ENCODE results near the gene KDM4B.

DNA sequence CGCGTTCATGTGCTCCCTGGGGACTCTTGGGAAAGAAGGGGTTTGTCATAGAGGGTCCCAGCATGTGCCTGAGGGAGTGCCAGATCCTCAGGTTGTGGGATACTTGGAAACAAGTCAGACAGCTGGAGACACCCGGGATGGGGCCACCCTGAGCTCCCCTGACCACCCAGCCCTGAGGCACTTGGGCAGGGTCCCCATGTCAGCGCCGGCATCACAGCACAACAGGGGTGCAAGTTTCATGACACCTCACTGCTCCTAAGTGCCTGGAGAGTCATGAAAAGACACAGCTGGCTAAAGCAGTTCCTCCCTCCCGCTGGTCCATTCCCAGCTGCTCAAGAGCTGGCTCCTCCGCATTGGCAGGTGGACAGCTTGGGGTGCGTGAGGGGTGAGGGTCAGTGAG, 102.7 kb downstream of the KDM4B start:
- TF ChIP-seq, protein P1, sequence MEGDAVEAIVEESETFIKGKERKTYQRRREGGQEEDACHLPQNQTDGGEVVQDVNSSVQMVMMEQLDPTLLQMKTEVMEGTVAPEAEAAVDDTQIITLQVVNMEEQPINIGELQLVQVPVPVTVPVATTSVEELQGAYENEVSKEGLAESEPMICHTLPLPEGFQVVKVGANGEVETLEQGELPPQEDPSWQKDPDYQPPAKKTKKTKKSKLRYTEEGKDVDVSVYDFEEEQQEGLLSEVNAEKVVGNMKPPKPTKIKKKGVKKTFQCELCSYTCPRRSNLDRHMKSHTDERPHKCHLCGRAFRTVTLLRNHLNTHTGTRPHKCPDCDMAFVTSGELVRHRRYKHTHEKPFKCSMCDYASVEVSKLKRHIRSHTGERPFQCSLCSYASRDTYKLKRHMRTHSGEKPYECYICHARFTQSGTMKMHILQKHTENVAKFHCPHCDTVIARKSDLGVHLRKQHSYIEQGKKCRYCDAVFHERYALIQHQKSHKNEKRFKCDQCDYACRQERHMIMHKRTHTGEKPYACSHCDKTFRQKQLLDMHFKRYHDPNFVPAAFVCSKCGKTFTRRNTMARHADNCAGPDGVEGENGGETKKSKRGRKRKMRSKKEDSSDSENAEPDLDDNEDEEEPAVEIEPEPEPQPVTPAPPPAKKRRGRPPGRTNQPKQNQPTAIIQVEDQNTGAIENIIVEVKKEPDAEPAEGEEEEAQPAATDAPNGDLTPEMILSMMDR (conservative IDR thresholded peaks at IDR 0.05), result no peak
- no peak for TF ChIP-seq ZFX (IDR thresholded peaks at IDR 0.05)

All from C4-2B (cell line).